SK-N-SH treated with all-trans-retinoic acid at 6 μM for 48 hours (cell line): Measurements from ENCODE around the gene FCHSD2.

Experiments used
- BACH2 ChIP-seq: fragments of 250-450 bp; sonication (Bioruptor Pico); IDR thresholded peaks from 2 replicates; pipeline ENCODE4 v1.9.0; 2021; ENCODE audit warnings: mild to moderate bottlenecking, borderline replicate concordance
- CSDC2 ChIP-seq: fragments of 250-450 bp; sonication (Bioruptor Pico); IDR thresholded peaks from 2 replicates; pipeline ENCODE4 v1.5.0; 2020; ENCODE audit warnings: mild to moderate bottlenecking, moderate library complexity
- PPARA ChIP-seq: fragments of 250-450 bp; sonication (Bioruptor Pico); IDR thresholded peaks from 2 replicates; pipeline ENCODE4 v1.5.0; 2020; ENCODE audit warnings: mild to moderate bottlenecking, borderline replicate concordance
- ZFP3 ChIP-seq: fragments of 250-450 bp; sonication (Bioruptor Pico); IDR thresholded peaks from 2 replicates; pipeline ENCODE4 v1.5.0; 2020; ENCODE audit warnings: mild to moderate bottlenecking, moderate library complexity
- ZFP30 ChIP-seq: fragments of 450-650 bp; formaldehyde crosslinking; IDR thresholded peaks from 2 replicates; pipeline ENCODE4 v1.5.0; 2022; ENCODE audit warnings: mild to moderate bottlenecking, moderate library complexity
- ZNF70 ChIP-seq: fragments of 450-650 bp; formaldehyde crosslinking; IDR thresholded peaks from 2 replicates; pipeline ENCODE4 v1.5.0; 2020; ENCODE audit warnings: mild to moderate bottlenecking, moderate library complexity
- TF ChIP-seq, protein P1 (sequence below): fragments of 250-450 bp; sonication (Bioruptor Pico); IDR thresholded peaks from 2 replicates; pipeline ENCODE4 v1.8.0; 2020; ENCODE audit warnings: mild to moderate bottlenecking, moderate library complexity, borderline replicate concordance
- TF ChIP-seq, protein P2 (sequence below): fragments of 250-450 bp; sonication (Bioruptor Pico); IDR thresholded peaks from 2 replicates; pipeline ENCODE4 v1.5.1; 2020; ENCODE audit warnings: low read depth, mild to moderate bottlenecking, moderate library complexity

DNA sequence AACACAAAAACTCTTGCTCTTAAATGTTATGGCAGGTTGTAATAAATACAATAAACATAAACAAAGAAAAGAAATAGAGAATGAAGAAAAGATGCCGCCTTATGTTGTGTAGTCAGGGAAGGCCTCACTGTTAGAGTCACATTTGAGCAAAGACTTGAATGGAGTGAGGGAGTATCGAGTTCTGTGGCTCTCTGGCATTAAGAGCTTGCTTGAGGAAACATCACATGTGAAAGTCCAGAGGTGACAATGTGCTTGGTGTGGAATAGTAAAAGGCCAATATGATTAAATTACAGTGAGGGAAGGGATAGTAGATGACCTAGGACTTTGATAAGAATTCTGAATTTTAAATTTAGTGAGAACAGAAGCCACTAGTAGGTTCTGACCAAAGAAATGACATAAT is 188.5 kb downstream of the FCHSD2 start:
- no peak for TF ChIP-seq PPARA (CRISPR knock-in tag)
- no peak for TF ChIP-seq BACH2 (CRISPR knock-in tag)
- no peak for TF ChIP-seq ZFP3 (CRISPR knock-in tag)
- no peak for TF ChIP-seq ZNF70 (CRISPR knock-in tag)
- TF ChIP-seq, protein P1, sequence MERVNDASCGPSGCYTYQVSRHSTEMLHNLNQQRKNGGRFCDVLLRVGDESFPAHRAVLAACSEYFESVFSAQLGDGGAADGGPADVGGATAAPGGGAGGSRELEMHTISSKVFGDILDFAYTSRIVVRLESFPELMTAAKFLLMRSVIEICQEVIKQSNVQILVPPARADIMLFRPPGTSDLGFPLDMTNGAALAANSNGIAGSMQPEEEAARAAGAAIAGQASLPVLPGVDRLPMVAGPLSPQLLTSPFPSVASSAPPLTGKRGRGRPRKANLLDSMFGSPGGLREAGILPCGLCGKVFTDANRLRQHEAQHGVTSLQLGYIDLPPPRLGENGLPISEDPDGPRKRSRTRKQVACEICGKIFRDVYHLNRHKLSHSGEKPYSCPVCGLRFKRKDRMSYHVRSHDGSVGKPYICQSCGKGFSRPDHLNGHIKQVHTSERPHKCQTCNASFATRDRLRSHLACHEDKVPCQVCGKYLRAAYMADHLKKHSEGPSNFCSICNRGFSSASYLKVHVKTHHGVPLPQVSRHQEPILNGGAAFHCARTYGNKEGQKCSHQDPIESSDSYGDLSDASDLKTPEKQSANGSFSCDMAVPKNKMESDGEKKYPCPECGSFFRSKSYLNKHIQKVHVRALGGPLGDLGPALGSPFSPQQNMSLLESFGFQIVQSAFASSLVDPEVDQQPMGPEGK, result no peak
- TF ChIP-seq ZFP30 (CRISPR knock-in tag), result no peak
- TF ChIP-seq, protein P2, sequence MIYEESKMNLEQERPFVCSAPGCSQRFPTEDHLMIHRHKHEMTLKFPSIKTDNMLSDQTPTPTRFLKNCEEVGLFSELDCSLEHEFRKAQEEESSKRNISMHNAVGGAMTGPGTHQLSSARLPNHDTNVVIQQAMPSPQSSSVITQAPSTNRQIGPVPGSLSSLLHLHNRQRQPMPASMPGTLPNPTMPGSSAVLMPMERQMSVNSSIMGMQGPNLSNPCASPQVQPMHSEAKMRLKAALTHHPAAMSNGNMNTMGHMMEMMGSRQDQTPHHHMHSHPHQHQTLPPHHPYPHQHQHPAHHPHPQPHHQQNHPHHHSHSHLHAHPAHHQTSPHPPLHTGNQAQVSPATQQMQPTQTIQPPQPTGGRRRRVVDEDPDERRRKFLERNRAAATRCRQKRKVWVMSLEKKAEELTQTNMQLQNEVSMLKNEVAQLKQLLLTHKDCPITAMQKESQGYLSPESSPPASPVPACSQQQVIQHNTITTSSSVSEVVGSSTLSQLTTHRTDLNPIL (CRISPR knock-in tag), result no peak
- no peak for TF ChIP-seq CSDC2 (CRISPR knock-in tag)
